SU-DHL-6 (cell line): ENCODE data around the gene COL16A1.

Experiments
- H2AFZ ChIP-seq: fragments of 200-600 bp; sonication (generic); 2 replicates; pipeline ENCODE4 v1.6.1; 2014; ENCODE audit warnings: low read depth, mild to moderate bottlenecking, moderate library complexity, mixed read lengths, antibody characterized with exemption, low read length; ENCODE audit not compliant: severe bottlenecking
- H3F3A ChIP-seq: fragments of 200-600 bp; shearing (Covaris generic); 2 replicates; pipeline ENCODE4 v1.6.0; 2016; ENCODE audit warnings: antibody characterized with exemption, mild to moderate bottlenecking; ENCODE audit not compliant: insufficient read depth
- H3K27ac ChIP-seq: fragments of 200-600 bp; sonication (generic); 2 replicates; pipeline ENCODE4 v1.5.1; 2016; ENCODE audit warnings: low read depth, mild to moderate bottlenecking, low read length, moderate library complexity, mixed read lengths
- H3K27me3 ChIP-seq: fragments of 200-600 bp; sonication (generic), shearing (Covaris generic); 2 replicates; pipeline ENCODE4 v1.6.0; 2014; ENCODE audit warnings: mild to moderate bottlenecking, low read length
- H3K36me3 ChIP-seq: fragments of 200-600 bp; sonication (generic); 2 replicates; pipeline ENCODE4 v1.6.1; 2014; ENCODE audit warnings: mild to moderate bottlenecking, low read length, mixed read lengths
- H3K4me2 ChIP-seq: fragments of 300-600, 200-600 bp; shearing (Covaris generic), sonication (generic); 2 replicates; pipeline ENCODE4 v1.6.0; 2014; ENCODE audit warnings: low read length, low read depth, mild to moderate bottlenecking; ENCODE audit not compliant: poor library complexity, severe bottlenecking
- H3K4me3 ChIP-seq: fragments of 200-600 bp; sonication (generic); 2 replicates; pipeline ENCODE4 v1.5.1; 2014; ENCODE audit warnings: antibody characterized with exemption, low read length, mild to moderate bottlenecking, mixed read lengths; ENCODE audit not compliant: insufficient read depth, poor library complexity, severe bottlenecking
- H3K79me2 ChIP-seq: fragments of 200-600 bp; sonication (generic); 2 replicates; pipeline ENCODE4 v1.6.1; 2014; ENCODE audit warnings: mild to moderate bottlenecking, low read length, moderate library complexity; ENCODE audit not compliant: insufficient read depth
- H3K9ac ChIP-seq: fragments of 200-600 bp; sonication (generic); 2 replicates; pipeline ENCODE4 v1.7.0; 2014; ENCODE audit warnings: mild to moderate bottlenecking, low read length
- H3K9me2 ChIP-seq: fragments of 200-600 bp; sonication (generic); replicated peaks from 2 replicates; pipeline ENCODE4 v1.6.1; 2014; ENCODE audit warnings: low read length; ENCODE audit not compliant: insufficient read depth
- H3K9me3 ChIP-seq: fragments of 200-600 bp; sonication (generic); 2 replicates; pipeline ENCODE4 v1.6.1; 2014; ENCODE audit warnings: low read length, mixed read lengths; ENCODE audit not compliant: insufficient read depth
- H4K20me1 ChIP-seq: fragments of 200-600 bp; sonication (generic); 2 replicates; pipeline ENCODE4 v1.6.1; 2014; ENCODE audit warnings: low read depth, mild to moderate bottlenecking, antibody characterized with exemption, low read length, moderate library complexity, mixed read lengths
- EZH2phosphoT487 ChIP-seq: fragments of 200-600 bp; sonication (generic), shearing (Covaris generic); conservative IDR thresholded peaks from 2 replicates; pipeline ENCODE4 v1.6.1; 2018; ENCODE audit warnings: mild to moderate bottlenecking, antibody characterized with exemption, low read length, moderate library complexity, mixed read lengths
- TF ChIP-seq, protein P1 (sequence below): fragments of 200-600 bp; sonication (generic); IDR thresholded peaks from one replicate; pipeline ENCODE4 v1.5.1; 2017; ENCODE audit warnings: antibody characterized with exemption, mild to moderate bottlenecking, low read length, moderate library complexity; ENCODE audit not compliant: insufficient read depth, poor library complexity, severe bottlenecking

The COL16A1 gene

DNA sequence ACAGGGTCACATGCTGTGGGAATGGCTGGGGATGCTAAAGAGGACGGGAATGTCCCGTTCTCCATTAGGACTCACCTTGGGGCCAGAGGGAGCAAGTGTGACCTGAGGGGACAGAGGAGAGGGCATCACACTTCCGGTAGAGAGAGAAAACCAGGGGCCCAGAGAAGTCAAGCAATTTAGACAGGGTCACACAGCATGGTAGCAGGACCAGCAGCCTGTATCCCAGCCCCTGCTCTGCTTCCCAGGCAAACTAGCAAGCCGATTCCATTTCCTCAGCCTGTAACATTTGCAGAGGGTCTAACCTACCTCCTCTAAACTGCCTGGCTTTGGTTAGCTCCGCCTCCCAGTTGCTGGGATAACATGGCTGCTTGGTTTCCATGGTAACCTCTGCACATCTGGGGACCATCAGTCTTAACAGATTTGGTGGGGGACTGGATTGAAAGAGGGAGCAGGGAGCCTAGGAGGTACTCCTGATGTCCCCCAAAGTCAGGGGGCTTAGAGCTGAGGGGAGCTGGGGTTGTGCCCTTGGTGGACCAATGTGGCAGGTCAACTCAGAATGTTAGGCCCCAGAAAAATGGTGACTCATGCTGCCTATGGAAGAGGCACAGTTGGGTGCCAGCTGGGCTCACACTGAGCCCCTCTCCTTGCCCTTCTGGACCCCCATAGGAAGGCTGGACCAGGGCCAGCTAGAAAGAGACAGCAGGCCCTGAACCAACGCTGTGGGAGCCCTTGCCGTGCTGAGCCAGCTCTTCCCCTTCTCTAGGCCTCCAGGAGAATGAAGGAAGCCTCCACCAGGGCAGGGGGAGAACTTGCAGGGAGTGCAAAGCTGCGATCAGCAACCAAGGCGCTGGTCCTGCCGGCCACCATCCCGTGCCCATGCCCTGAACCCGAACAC, 9.5 kb downstream of the COL16A1 start:
- H3K36me3 ChIP-seq = no peaks in the 10 kb centered on the region
- H3K9ac ChIP-seq = no peak overlapping the region
- no peak overlapping the region for H3K4me2 ChIP-seq
- no peaks in the 10 kb centered on the region for H3K27me3 ChIP-seq
- no peaks in the 10 kb centered on the region for H3K9me2 ChIP-seq
- no peak overlapping the region for H3K4me3 ChIP-seq
- no peak overlapping the region for H3K27ac ChIP-seq
- H3K79me2 ChIP-seq = no peaks in the 10 kb centered on the region
- TF ChIP-seq EZH2phosphoT487 = no peak
- TF ChIP-seq, protein P1, sequence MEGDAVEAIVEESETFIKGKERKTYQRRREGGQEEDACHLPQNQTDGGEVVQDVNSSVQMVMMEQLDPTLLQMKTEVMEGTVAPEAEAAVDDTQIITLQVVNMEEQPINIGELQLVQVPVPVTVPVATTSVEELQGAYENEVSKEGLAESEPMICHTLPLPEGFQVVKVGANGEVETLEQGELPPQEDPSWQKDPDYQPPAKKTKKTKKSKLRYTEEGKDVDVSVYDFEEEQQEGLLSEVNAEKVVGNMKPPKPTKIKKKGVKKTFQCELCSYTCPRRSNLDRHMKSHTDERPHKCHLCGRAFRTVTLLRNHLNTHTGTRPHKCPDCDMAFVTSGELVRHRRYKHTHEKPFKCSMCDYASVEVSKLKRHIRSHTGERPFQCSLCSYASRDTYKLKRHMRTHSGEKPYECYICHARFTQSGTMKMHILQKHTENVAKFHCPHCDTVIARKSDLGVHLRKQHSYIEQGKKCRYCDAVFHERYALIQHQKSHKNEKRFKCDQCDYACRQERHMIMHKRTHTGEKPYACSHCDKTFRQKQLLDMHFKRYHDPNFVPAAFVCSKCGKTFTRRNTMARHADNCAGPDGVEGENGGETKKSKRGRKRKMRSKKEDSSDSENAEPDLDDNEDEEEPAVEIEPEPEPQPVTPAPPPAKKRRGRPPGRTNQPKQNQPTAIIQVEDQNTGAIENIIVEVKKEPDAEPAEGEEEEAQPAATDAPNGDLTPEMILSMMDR = no peak
- H2AFZ ChIP-seq = no peak overlapping the region
- H4K20me1 ChIP-seq = no peaks in the 10 kb centered on the region
- H3F3A ChIP-seq = no peaks in the 10 kb centered on the region
- no peaks in the 10 kb centered on the region for H3K9me3 ChIP-seq

DNA sequence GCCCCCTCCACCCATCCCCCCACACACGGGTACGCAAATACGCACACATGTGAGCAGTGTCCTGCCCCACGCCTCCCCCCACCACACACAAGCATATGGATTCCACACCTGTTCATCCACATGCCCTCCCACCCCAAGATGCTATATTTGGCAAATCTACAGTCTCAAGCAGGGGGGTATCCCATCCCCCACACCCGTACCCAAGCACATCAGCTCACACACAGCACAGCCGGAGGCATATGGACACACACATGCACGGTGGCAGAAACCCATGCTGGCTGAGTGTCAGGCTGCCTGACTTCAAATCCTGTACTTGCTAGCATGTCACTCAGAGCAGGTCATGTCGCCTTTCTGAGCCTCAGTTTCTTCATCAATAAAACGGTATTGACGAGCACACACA, 10.6 kb downstream of the COL16A1 start:
- no peak overlapping the region for H3K4me3 ChIP-seq
- no peak overlapping the region for H3K4me2 ChIP-seq
- no peaks in the 10 kb centered on the region for H4K20me1 ChIP-seq
- no peaks in the 10 kb centered on the region for H3K9me2 ChIP-seq
- no peaks in the 10 kb centered on the region for H3F3A ChIP-seq
- H3K9ac ChIP-seq = no peak overlapping the region
- no peaks in the 10 kb centered on the region for H3K27me3 ChIP-seq
- no peaks in the 10 kb centered on the region for H3K79me2 ChIP-seq
- TF ChIP-seq EZH2phosphoT487 = no peak
- TF ChIP-seq, protein P1 = no peak
- no peak overlapping the region for H2AFZ ChIP-seq
- H3K27ac ChIP-seq = no peak overlapping the region
- H3K36me3 ChIP-seq = no peaks in the 10 kb centered on the region
- no peaks in the 10 kb centered on the region for H3K9me3 ChIP-seq

DNA sequence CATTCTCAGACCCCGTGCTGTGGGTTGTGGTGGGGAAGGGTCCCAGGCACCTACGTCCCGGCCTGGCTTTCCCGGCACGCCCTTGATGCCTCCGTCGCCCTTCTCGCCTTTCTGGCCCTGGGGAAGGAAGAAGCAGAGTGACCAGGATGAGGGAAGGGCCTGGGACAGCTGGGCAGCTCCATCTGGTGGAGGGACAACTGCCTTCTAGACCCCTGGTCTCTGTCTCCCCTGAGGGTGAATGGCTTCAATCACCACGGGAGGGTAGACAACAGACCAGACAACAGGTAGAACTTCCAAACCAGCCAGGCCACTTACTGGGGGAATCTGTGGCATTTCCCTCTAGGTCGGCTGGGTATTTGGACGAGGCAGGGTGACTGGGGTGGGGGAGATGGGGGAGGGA, 11.9 kb downstream of the COL16A1 start:
- Histone ChIP-seq H3K4me2 (no peak overlapping the region), H3K9ac (no peak overlapping the region), H3K27me3 (no peaks in the 10 kb centered on the region), H2AFZ (no peak overlapping the region), H3F3A (no peaks in the 10 kb centered on the region), H3K36me3 (no peaks in the 10 kb centered on the region), H3K79me2 (no peaks in the 10 kb centered on the region), H3K27ac (no peak overlapping the region), H3K9me2 (no peaks in the 10 kb centered on the region), H3K4me3 (no peak overlapping the region), H4K20me1 (no peaks in the 10 kb centered on the region), H3K9me3 (no peaks in the 10 kb centered on the region)
- TF ChIP-seq, protein P1 = no peak
- no peak for TF ChIP-seq EZH2phosphoT487
